Measurements from ENCODE around the gene GSS.

- TF ChIP-seq CTCF (IDR thresholded peaks at IDR 0.05) (no peak), POLR2AphosphoS5 (IDR thresholded peaks at IDR 0.05) (no peak), POLR2A (IDR thresholded peaks at IDR 0.05) (no peak), EP300 (IDR thresholded peaks at IDR 0.05) (no peak)
Measured at GRCh38 chr20:34997774-34998173, 42.2 kb upstream of the GSS start.

Measured in gastroesophageal sphincter (tissue), 3 donors.